ENCODE measurements around the gene ZFPM1. TPM values are rescaled to one million over a fixed set of nuclear protein-coding genes. Genes with fewer than 3 reads are reported as not detected.

Gene ZFPM1
- total RNA-seq, 4 donors from 2014 or later, result 0.40 to 1.4 (median 0.59) TPM

DNA sequence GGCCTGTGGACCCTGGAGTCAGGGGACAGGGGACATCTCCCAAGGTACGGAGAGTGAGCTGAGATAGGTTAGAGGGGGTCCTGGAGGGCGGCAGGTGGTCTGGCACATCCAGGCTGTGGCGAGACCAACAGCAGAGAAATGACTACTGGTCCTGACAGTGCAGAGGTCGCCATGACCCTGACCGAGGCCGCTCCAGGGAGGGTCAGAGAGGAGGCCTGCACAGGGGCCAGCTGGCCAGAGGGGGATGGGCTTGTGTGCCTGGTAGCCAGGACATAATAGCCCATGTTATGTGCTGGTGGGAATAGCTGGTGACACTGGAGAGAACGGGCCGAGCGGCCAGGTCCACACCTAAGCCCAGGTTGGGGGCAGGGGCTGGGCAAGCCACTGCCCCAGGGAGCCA lies 76.5 kb downstream of the ZFPM1 start:
- 85% methylated on average over 4 of the region's 9 CpGs; no CpG with 5 or more reads in 1 of the 2 donors for WGBS, 2 donors (ENCODE audit: low coverage in 1 of 2)
- Histone ChIP-seq H3K4me3 (no peak overlapping the region), H3K9me3 (no peaks in the 10 kb centered on the region), H3K27me3 (peaks cover 21% of the 10 kb centered on the region), H3K36me3 (peaks cover 0 to 13% of the 10 kb centered on the region in 2 donors), H3K27ac (no peak overlapping the region), H3K4me1 (peaks cover 0 to 51% (median 30%) of the 10 kb centered on the region in 3 donors)
- no peak for TF ChIP-seq POLR2AphosphoS5 (IDR thresholded peaks at IDR 0.05)
- TF ChIP-seq EP300 (IDR thresholded peaks at IDR 0.05), result no peak
- TF ChIP-seq, protein P1, sequence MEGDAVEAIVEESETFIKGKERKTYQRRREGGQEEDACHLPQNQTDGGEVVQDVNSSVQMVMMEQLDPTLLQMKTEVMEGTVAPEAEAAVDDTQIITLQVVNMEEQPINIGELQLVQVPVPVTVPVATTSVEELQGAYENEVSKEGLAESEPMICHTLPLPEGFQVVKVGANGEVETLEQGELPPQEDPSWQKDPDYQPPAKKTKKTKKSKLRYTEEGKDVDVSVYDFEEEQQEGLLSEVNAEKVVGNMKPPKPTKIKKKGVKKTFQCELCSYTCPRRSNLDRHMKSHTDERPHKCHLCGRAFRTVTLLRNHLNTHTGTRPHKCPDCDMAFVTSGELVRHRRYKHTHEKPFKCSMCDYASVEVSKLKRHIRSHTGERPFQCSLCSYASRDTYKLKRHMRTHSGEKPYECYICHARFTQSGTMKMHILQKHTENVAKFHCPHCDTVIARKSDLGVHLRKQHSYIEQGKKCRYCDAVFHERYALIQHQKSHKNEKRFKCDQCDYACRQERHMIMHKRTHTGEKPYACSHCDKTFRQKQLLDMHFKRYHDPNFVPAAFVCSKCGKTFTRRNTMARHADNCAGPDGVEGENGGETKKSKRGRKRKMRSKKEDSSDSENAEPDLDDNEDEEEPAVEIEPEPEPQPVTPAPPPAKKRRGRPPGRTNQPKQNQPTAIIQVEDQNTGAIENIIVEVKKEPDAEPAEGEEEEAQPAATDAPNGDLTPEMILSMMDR (IDR thresholded peaks at IDR 0.05), result no peak
- no peak for TF ChIP-seq POLR2A (IDR thresholded peaks at IDR 0.05)
- ATAC-seq, result no peak

DNA sequence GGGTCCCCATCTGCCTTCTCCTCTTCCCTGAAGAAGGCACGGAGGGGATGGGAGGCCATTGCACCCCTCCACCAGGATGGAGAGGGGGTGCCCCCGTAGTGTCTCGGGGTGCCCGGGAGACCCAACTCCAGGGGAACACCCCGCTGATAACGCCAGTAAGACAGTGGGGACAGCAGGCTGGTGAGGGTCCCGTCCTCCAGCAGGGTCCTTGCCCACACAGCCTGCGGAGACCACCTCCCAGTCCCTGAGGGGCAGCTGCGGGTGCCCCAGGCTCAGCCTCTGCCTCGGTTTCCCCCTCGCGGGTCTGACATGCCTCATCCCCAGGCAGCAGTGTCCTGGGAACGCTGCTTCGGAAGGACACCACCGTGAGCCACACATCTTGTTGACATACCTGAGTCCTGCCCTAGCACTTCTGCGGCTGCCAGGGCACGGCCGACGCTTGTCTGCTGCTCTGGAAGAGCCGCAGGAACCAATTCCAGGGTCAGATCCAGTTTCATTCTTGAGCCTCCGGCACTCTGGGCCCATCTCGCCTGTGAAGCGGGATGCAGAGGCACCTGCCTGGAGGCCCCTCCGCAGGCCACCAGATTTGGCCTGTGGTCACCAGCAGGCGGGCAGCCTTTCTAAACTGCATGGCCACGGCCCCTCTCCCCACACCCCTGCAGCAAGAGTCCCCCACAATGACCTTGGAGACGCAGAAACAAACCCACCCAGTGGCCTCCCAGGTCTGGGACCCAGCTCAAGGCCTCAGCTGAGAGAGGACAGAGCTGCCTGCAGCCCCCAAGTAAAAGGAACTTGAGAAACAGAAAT lies 77.2 kb downstream of the ZFPM1 start:
- Histone ChIP-seq H3K4me3 (no peak overlapping the region), H3K27ac (no peak overlapping the region), H3K27me3 (peaks cover 14% of the 10 kb centered on the region), H3K36me3 (peaks cover 0 to 13% of the 10 kb centered on the region in 2 donors), H3K4me1 (peaks cover 0 to 50% (median 35%) of the 10 kb centered on the region in 3 donors), H3K9me3 (no peaks in the 10 kb centered on the region)
- ATAC-seq, result no peak
- 92 to 100% methylated on average over 1 to 6 of the region's 27 CpGs for WGBS, 2 donors (ENCODE audit: low coverage in 1 of 2)
- TF ChIP-seq, protein P1 (IDR thresholded peaks at IDR 0.05), result no peak
- TF ChIP-seq POLR2AphosphoS5 (IDR thresholded peaks at IDR 0.05) (no peak), POLR2A (IDR thresholded peaks at IDR 0.05) (no peak), EP300 (IDR thresholded peaks at IDR 0.05) (no peak)

DNA sequence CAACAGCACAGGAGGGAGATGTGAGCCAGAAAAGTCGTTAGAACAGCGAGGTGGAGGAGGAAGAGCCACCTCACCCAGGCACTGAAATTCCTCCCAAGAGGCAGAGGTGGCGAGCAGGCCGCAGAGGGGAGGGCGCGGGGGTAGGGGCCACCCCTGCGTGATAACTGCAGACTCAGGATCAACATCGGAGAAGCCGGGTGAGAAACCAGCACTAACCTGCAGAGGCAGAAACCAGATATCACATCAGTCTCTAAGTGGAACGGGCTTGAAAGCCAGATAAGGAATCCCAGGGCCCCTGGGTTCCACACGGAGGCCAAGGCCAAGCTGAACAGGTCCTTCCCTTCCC lies 77.8 kb downstream of the ZFPM1 start:
- peaks cover 0 to 50% (median 38%) of the 10 kb centered on the region in 3 donors for H3K4me1 ChIP-seq
- TF ChIP-seq POLR2AphosphoS5 (IDR thresholded peaks at IDR 0.05), result no peak
- TF ChIP-seq, protein P1 (IDR thresholded peaks at IDR 0.05), result no peak
- TF ChIP-seq POLR2A (IDR thresholded peaks at IDR 0.05), result no peak
- TF ChIP-seq EP300 (IDR thresholded peaks at IDR 0.05), result no peak
- 77 to 80% methylated on average over 5 to 11 of the region's 11 CpGs for WGBS, 2 donors (ENCODE audit: low coverage in 1 of 2)

GRCh38 chr16:88531346-88531745 lies 78.3 kb downstream of the ZFPM1 start:
- ATAC-seq, result no peak
- 73 to 85% methylated on average over 2 to 6 of the region's 12 CpGs for WGBS, 2 donors (ENCODE audit: low coverage in 1 of 2)
- H3K27me3 ChIP-seq, result peaks cover 4% of the 10 kb centered on the region

More for the DNA sequence above, 77.8 kb downstream of the ZFPM1 start:
- no peak for ATAC-seq
- no peak overlapping the region for H3K27ac ChIP-seq
- H3K9me3 ChIP-seq, result no peaks in the 10 kb centered on the region
- H3K27me3 ChIP-seq, result peaks cover 9% of the 10 kb centered on the region
- no peak overlapping the region for H3K4me3 ChIP-seq
- H3K36me3 ChIP-seq, result peaks cover 0 to 13% of the 10 kb centered on the region in 2 donors

More at GRCh38 chr16:88531346-88531745, 78.3 kb downstream of the ZFPM1 start:
- Histone ChIP-seq H3K9me3 (no peaks in the 10 kb centered on the region), H3K4me1 (peaks cover 0 to 47% (median 36%) of the 10 kb centered on the region in 3 donors), H3K36me3 (peaks cover 0 to 13% of the 10 kb centered on the region in 2 donors), H3K4me3 (no peak overlapping the region), H3K27ac (no peak overlapping the region)
- TF ChIP-seq, protein P1 (IDR thresholded peaks at IDR 0.05), result no peak
- no peak for TF ChIP-seq EP300 (IDR thresholded peaks at IDR 0.05)
- TF ChIP-seq POLR2A (IDR thresholded peaks at IDR 0.05), result no peak
- TF ChIP-seq POLR2AphosphoS5 (IDR thresholded peaks at IDR 0.05), result no peak
